ENCODE data around the gene PIGP.

PIGP gene

DNA sequence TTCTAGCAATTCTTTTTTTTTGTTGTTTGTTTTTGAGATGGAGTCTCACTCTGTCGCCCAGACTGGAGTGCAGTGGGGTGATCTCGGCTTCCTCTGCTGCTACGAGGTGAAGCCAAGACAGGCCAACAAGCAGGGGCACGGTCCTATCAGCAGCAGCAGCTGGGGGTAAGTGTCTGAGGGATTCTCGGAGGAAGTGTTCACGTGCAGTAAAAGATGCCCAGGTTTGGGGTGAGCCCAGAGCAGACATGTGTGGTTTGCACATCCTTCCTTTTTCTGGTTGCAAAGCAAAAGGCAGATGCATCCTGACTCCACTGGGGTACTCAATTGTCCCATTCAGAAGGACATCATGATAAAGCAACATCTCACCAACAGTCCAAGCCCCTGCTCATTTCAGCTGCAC is 27.7 kb downstream of the PIGP start:
- no peak overlapping the region for H3K4me3 ChIP-seq (ENCODE audit: control insufficient read depth, low read depth, low read length)
- no peak for DNase-seq (ENCODE audit: low read depth)

DNA sequence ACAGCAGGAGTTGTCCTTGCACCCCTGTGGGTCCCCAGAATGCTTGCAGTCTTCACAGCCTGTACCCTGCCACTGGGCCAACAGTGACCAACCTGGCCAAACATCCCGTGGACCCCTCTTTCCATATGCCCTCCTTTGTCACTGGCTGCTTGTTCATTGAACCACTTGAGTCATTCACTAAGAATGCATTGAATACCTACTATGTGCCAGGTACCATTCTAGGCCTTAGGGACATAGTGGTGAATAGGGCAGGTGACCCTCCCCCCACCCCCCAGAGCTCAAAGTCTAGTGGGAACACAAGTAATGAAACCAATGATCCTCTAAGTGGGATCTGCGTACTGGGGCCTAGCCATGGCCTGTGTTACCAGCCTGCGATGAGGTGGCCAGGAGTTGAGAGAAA is 28.2 kb downstream of the PIGP start:
- no peak overlapping the region for H3K4me3 ChIP-seq (ENCODE audit: control insufficient read depth, low read depth, low read length)
- TF ChIP-seq, protein P1, sequence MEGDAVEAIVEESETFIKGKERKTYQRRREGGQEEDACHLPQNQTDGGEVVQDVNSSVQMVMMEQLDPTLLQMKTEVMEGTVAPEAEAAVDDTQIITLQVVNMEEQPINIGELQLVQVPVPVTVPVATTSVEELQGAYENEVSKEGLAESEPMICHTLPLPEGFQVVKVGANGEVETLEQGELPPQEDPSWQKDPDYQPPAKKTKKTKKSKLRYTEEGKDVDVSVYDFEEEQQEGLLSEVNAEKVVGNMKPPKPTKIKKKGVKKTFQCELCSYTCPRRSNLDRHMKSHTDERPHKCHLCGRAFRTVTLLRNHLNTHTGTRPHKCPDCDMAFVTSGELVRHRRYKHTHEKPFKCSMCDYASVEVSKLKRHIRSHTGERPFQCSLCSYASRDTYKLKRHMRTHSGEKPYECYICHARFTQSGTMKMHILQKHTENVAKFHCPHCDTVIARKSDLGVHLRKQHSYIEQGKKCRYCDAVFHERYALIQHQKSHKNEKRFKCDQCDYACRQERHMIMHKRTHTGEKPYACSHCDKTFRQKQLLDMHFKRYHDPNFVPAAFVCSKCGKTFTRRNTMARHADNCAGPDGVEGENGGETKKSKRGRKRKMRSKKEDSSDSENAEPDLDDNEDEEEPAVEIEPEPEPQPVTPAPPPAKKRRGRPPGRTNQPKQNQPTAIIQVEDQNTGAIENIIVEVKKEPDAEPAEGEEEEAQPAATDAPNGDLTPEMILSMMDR (conservative IDR thresholded peaks at IDR 0.05; ENCODE audit: control insufficient read depth, insufficient read depth, low read depth, low read length): no peak
- DNase-seq (ENCODE audit: low read depth): no peak

More for the DNA sequence above, 27.7 kb downstream of the PIGP start:
- TF ChIP-seq, protein P1 (conservative IDR thresholded peaks at IDR 0.05; ENCODE audit: control insufficient read depth, insufficient read depth, low read depth, low read length): no peak

DNA sequence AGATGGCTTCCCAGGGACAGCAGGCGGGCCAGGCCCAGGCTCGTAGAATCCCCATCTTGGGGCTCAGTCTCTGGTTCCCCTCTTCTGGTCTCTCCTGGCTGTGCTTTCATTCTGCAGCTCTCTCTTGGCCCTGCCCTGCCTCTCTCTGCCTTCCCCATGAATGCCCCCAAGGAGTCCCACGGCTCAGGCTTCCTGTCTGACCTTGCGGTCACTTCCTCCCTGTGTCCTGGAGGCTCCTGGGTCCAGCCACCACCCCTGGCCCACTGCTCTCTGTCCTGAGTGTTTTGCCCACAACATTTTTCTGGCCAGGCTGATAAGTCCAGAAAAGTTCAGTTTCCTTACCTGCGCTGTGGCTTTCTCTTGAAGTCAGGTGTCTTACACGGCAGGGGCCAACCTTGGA is 29.1 kb downstream of the PIGP start:
- no peak overlapping the region for H3K4me3 ChIP-seq (ENCODE audit: control insufficient read depth, low read depth, low read length)
- TF ChIP-seq, protein P1 (conservative IDR thresholded peaks at IDR 0.05; ENCODE audit: control insufficient read depth, insufficient read depth, low read depth, low read length): no peak
- no peak for DNase-seq (ENCODE audit: low read depth)

DNA sequence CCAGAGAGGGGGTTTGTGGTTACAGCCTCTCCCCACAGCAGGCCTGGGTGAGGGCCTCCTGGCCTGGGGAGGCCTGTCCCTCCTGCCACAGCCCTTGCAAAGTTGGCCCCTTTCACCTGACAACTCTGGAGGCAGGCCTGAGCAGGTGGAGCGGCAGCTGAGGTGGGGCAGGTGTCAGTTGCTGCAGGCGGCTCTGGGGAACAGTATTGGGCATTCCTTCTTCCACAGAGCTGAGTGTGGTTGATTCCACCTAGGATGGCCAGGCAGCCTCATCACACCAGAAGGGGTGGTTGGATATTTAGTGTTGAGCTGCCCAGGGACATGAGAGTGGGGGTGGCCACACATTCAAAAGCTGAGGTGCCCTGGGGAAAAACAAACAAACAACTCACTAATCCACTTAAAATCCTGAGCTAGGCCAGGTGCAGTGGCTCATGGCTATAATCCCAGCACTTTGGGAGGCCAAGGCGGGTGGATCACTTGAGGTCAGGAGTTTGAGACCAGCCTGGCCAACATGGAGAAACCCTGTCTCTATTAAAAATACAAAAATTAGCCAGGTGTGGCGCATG is 31.1 kb downstream of the PIGP start:
- DNase-seq (ENCODE audit: low read depth): no peak
- no peak overlapping the region for H3K4me3 ChIP-seq (ENCODE audit: control insufficient read depth, low read depth, low read length)
- TF ChIP-seq, protein P1 (conservative IDR thresholded peaks at IDR 0.05; ENCODE audit: control insufficient read depth, insufficient read depth, low read depth, low read length): no peak

DNA sequence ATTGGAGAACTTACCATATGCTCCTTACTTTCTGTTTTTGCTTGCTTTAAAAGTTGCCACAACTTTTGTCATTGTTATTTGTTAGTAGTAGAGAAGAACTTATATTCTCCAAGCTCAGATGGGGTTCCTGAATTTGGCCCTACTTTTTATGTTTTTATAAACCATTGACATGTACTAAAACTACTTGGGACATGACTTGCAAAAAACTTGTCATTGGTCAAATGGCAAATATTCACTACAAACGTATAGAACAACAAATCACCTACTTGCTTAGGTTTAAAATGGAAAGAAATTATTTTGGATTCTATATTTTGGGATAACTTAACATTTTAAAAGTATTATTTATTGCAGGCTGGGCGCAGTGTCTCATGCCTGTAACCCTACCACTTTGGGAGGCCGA is 32.7 kb downstream of the PIGP start:
- no peak for DNase-seq (ENCODE audit: low read depth)
- TF ChIP-seq, protein P1 (conservative IDR thresholded peaks at IDR 0.05; ENCODE audit: control insufficient read depth, insufficient read depth, low read depth, low read length): no peak

DNA sequence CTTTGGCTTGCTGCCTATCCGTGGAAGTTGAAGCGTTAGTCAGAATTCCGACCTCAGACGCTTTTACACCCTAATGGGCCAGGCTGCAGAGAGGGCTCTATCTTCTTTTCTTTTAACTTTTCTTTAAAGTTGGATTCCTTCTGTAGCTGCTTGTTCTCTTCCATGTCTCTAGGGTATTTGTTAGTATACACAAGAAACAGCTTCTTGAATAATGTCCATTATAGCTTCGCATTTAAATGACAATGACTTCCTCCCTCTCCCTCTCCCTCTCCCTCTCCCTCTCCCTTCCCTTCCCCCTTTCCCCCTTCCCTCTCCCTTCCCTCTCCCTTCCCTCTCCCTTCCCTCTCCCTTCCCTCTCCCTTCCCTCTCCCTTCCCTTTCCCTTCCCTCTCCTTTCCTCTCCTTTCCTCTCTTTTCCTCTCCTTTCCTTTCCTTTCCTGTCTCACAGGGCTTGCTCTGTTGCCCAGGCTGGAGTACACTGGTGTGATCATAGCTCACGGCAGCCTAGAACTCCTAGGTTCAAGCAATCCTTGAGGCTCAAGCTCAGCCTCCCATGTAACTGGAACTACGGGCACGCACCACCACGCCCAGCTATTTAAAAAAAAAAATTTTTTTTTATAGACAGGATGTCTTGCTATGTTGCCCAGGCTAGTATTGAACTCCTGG is 33.3 kb downstream of the PIGP start:
- TF ChIP-seq, protein P1 (conservative IDR thresholded peaks at IDR 0.05; ENCODE audit: control insufficient read depth, insufficient read depth, low read depth, low read length): no peak
- no peak for DNase-seq (ENCODE audit: low read depth)
- no peak overlapping the region for H3K4me3 ChIP-seq (ENCODE audit: control insufficient read depth, low read depth, low read length)

More for the DNA sequence above, 32.7 kb downstream of the PIGP start:
- H3K4me3 ChIP-seq (ENCODE audit: control insufficient read depth, low read depth, low read length): no peak overlapping the region
